Body of pancreas (tissue), 4 donors: Measurements from ENCODE around the gene RPS6KA1. TPM values are rescaled to one million over a fixed set of nuclear protein-coding genes. Genes with fewer than 3 reads are reported as not detected.

Experiments
- ATAC-seq: fragments of 150-250 bp; one replicate; pipeline ENCODE4 v1.9.1; 2016
- DNase-seq, 4 donors: peaks; one replicate each; pipeline ENCODE4 v3.0.0-alpha.2; 2019
- H3K27ac ChIP-seq, 4 donors: fragments of 200-600 bp; sonication (generic); 1 replicate in 3 of 4; 2 replicates in 1 of 4; pipeline versions ENCODE4 v1.5.1 to v1.6.1; 2016 to 2019; ENCODE audit warnings: mild to moderate bottlenecking in 1 of 4, mixed read lengths in 1 of 4, moderate library complexity in 1 of 4
- H3K27me3 ChIP-seq, 2 donors: fragments of 200-600 bp; sonication (generic); one replicate each; pipeline ENCODE4 v1.6.0; 2016; ENCODE audit warnings: mild to moderate bottlenecking in 1 of 2
- H3K36me3 ChIP-seq, 2 donors: fragments of 200-600 bp; sonication (generic); replicated peaks in 1 of 2; 2 replicates each; pipeline ENCODE4 v1.5.1; 2016; ENCODE audit warnings: low read depth in 2 of 2; ENCODE audit not compliant: insufficient read depth in 1 of 2
- H3K4me1 ChIP-seq: fragments of 200-600 bp; sonication (generic); one replicate; pipeline ENCODE4 v1.6.0; 2016
- H3K4me3 ChIP-seq, 2 donors: fragments of 200-600 bp; sonication (generic); 1 replicate in 1 of 2; 2 replicates in 1 of 2; pipeline ENCODE4 v1.5.1; 2016 to 2019
- H3K9me3 ChIP-seq, 3 donors: fragments of 200-600 bp; sonication (generic); 1 replicate in 2 of 3; 2 replicates in 1 of 3; pipeline ENCODE4 v1.5.1; 2016
- POLR2A ChIP-seq, 3 donors: fragments of 450-650 bp; IDR thresholded peaks; one replicate each; pipeline ENCODE4 v1.6.1; 2016; ENCODE audit warnings: antibody characterized with exemption in 3 of 3, mild to moderate bottlenecking in 2 of 3
- WGBS, 2 donors: methylation state at CpG; one replicate each; pipeline ENCODE4 v1.1.5; 2017; 5-methylcytosine and 5-hydroxymethylcytosine counted together
- intact Hi-C: fragments of 100-400 bp; cut with DNase I; formaldehyde crosslinking; loops from one replicate; pipeline ENCODE4 v1.15.1; 2023
- total RNA-seq, 2 donors: library from RNA; depleted of rRNA; stranded (reverse); fragments of >200 nt; gene quantifications; one replicate each; pipeline ENCODE4 v1.1.0, GENCODE V29; 2016
- TF ChIP-seq, protein P1 (sequence below), 7 experiments: fragments of 450-650 bp in 4 of 7; fragments of 200-600 bp in 3 of 7; sonication (generic) in 3 of 7; IDR thresholded peaks; one replicate each; pipeline ENCODE4 v1.5.1; 2016 to 2019; ENCODE audit warnings: antibody characterized with exemption in 7 of 7

RPS6KA1 gene
- total RNA-seq, 2 donors from 2014 or later, result 20.1 to 30.4 TPM

DNA sequence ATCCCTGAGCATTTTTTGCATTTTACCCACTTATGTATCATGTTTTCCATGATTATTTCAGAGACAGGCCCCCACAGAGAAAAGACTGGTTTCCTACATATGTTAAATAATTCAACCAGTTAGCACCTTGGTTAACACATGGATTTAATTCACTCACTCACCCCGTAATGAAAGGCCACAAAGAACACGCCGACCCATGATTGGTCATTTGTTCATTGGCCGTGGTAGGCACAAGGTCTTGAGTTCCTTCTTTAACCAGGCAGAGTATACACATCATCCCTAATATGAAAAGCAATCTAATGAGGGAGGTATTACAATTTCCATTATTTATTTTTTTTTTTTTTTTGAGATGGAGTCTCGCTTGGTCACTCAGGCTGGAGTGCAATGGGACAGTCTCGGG, 50.6 kb downstream of the RPS6KA1 start:
- Histone ChIP-seq H3K4me1 (no peaks in the 10 kb centered on the region), H3K4me3 (no peak overlapping the region), H3K9me3 (no peaks in the 10 kb centered on the region), H3K27me3 (no peaks in the 10 kb centered on the region), H3K27ac (no peak overlapping the region), H3K36me3 (no peaks in the 10 kb centered on the region)
- 93 to 95% methylated on average over 6 of the region's 6 CpGs for WGBS, 2 donors
- ATAC-seq (no peak), DNase-seq (no peak)
- TF ChIP-seq POLR2A (IDR thresholded peaks at IDR 0.05), result no peak
- TF ChIP-seq, protein P1, sequence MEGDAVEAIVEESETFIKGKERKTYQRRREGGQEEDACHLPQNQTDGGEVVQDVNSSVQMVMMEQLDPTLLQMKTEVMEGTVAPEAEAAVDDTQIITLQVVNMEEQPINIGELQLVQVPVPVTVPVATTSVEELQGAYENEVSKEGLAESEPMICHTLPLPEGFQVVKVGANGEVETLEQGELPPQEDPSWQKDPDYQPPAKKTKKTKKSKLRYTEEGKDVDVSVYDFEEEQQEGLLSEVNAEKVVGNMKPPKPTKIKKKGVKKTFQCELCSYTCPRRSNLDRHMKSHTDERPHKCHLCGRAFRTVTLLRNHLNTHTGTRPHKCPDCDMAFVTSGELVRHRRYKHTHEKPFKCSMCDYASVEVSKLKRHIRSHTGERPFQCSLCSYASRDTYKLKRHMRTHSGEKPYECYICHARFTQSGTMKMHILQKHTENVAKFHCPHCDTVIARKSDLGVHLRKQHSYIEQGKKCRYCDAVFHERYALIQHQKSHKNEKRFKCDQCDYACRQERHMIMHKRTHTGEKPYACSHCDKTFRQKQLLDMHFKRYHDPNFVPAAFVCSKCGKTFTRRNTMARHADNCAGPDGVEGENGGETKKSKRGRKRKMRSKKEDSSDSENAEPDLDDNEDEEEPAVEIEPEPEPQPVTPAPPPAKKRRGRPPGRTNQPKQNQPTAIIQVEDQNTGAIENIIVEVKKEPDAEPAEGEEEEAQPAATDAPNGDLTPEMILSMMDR (IDR thresholded peaks at IDR 0.05), result no peak
- intact Hi-C loops, result no loop called here

DNA sequence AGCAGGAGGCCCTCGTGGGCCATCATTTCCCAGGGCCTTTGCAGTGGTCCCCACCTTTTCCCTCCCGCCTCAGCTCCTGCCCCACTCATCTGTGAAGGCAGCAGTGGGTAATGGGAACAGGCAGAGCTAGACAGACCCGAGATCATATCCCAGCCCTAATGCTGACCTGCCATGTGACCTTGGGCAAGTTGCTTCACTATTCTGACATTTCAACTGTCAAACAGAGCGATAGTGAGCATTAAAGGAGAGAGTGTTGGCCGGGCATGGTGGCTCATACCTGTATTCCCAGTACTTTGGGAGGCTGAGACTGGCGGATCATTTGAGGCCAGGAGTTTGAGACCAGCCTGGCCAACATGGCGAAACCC, 51.7 kb downstream of the RPS6KA1 start:
- DNase-seq (no peak), ATAC-seq (no peak)
- H3K27ac ChIP-seq, result no peak overlapping the region
- H3K4me1 ChIP-seq, result no peaks in the 10 kb centered on the region
- WGBS, 2 donors, result 72 to 75% methylated on average over 7 of the region's 7 CpGs
- H3K9me3 ChIP-seq, result no peaks in the 10 kb centered on the region
- TF ChIP-seq, protein P1 (IDR thresholded peaks at IDR 0.05), result no peak
- no peak for TF ChIP-seq POLR2A (IDR thresholded peaks at IDR 0.05)
- intact Hi-C loops, result no loop called here
- no peaks in the 10 kb centered on the region for H3K36me3 ChIP-seq
- no peak overlapping the region for H3K4me3 ChIP-seq
- H3K27me3 ChIP-seq, result no peaks in the 10 kb centered on the region

DNA sequence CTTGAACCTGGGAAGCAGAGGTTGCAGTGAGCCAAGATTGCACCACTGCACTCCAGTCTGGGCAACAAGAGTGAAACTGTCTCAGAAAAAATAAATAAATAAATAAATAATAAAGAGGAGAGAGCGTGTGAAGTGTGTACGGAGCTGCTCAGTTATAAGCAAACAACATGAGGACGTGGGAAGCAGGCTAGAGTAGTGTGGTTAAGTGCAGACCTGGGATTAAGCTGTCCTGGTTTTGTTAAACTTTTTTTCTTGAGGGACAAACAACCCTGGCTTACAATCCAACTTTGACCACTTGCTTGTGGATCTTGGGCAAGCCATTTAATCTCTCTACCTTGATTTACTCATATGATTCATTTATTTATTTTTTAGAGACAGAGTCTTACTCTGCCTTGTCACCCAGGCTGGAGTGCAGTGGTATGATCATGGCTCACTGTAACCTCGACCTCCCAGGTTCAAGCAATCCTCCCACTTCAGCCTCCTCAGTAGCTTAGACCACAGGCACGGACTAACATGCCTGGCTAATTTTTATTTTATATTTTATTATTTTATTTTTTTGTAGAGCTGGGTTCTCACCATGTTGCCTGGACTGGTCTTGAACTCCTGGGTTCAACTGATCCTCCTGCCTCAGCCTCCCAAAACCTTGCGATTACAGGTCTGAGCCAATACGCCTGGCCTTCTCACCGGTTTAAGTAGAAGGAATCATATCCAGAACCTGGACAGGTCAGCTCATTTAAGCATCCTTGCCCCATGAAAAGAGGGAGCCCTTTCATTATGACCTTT, 52.7 kb downstream of the RPS6KA1 start:
- Histone ChIP-seq H3K4me1 (no peaks in the 10 kb centered on the region), H3K27me3 (no peaks in the 10 kb centered on the region), H3K4me3 (no peak overlapping the region), H3K9me3 (no peaks in the 10 kb centered on the region), H3K36me3 (no peaks in the 10 kb centered on the region), H3K27ac (no peak overlapping the region)
- TF ChIP-seq, protein P1 (IDR thresholded peaks at IDR 0.05), result no peak
- TF ChIP-seq POLR2A (IDR thresholded peaks at IDR 0.05), result no peak
- WGBS, 2 donors, result 76 to 77% methylated on average over 8 of the region's 8 CpGs
- DNase-seq (no peak), ATAC-seq (no peak)
- intact Hi-C loops, result no loop called here

DNA sequence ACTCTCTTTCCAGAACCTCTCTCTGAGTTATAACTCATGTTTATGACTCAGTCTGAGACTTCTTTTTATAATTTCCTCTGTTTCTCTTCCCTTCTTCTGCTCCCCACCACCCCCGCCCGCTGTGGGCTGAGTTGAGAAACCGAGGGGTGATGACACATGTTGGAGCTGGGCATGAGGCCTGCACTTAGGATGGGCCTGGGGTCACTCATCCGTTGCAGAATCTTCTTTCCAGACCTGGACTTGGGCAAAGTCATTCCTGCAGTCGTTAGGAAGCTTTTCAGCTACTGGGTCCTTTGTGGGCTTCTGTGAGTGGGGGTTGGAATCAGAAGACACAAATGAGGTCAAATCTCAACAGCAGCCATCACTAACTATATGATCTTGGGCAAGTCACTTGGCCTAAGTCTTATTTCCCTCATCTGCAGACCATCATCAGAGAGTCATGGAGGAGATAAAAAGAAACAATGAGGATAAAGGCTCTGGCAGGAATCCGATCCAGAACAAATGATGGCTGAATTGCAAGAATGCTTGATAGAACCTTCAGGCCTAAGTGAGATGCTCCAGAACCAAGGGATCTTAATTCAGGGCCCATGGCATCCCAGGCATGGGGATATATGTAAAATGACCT, 53.4 kb downstream of the RPS6KA1 start:
- H3K36me3 ChIP-seq, result no peaks in the 10 kb centered on the region
- intact Hi-C loops, result no loop called here
- H3K4me3 ChIP-seq, result no peak overlapping the region
- TF ChIP-seq, protein P1 (IDR thresholded peaks at IDR 0.05), result no peak
- no peak for TF ChIP-seq POLR2A (IDR thresholded peaks at IDR 0.05)
- 56 to 66% methylated on average over 6 of the region's 6 CpGs for WGBS, 2 donors
- no peak overlapping the region for H3K27ac ChIP-seq
- no peak for ATAC-seq
- DNase-seq, result peak in 1 of 4 donors; percentile 48
- no peaks in the 10 kb centered on the region for H3K4me1 ChIP-seq
- H3K9me3 ChIP-seq, result no peaks in the 10 kb centered on the region
- H3K27me3 ChIP-seq, result no peaks in the 10 kb centered on the region
